Activated T-helper 1 cell treated with anti-CD3 and anti-CD28 coated beads, Interleukin-12 subunit alpha, Interleukin-12 subunit beta, Interleukin-2, Interleukin-4 antibody, amounts not matched to agents 30 ng/mL and 10 ng/mL and 1 ng/mL, durations not matched to agents 14 hours and 24 hours and 36 hours (primary cell): Measurements from ENCODE around the gene CALML4. TPM values are rescaled to one million over a fixed set of nuclear protein-coding genes. Genes with fewer than 3 reads are reported as not detected.
"Not testable (repeated sequence)": the region's sequence is repeated elsewhere in the genome, so short reads cannot be mapped to it uniquely, and the experiment has no call there.

Source experiments
- DNase-seq: peaks from one replicate; pipeline ENCODE4 v3.0.0; 2021; ENCODE audit warnings: low spot score
- H3K27ac Mint-ChIP-seq: one replicate; pipeline ENCODE4 v1.8.0; 2021; ENCODE audit warnings: mild to moderate bottlenecking, mixed read lengths
- H3K27me3 Mint-ChIP-seq: one replicate; pipeline ENCODE4 v1.8.0; 2022; ENCODE audit warnings: mild to moderate bottlenecking, moderate library complexity, mixed read lengths; ENCODE audit not compliant: insufficient read depth
- H3K36me3 Mint-ChIP-seq: one replicate; pipeline ENCODE4 v1.8.0; 2021; ENCODE audit warnings: low read depth, mixed read lengths
- H3K4me1 Mint-ChIP-seq: one replicate; pipeline ENCODE4 v1.8.0; 2021; ENCODE audit warnings: low read depth, mixed read lengths
- H3K4me3 Mint-ChIP-seq: one replicate; pipeline ENCODE4 v1.8.0; 2021; ENCODE audit warnings: mild to moderate bottlenecking, moderate library complexity, mixed read lengths
- H3K9me3 Mint-ChIP-seq: one replicate; pipeline ENCODE4 v1.8.0; 2021; ENCODE audit warnings: mixed read lengths
- intact Hi-C: fragments of 100-400 bp; cut with micrococcal nuclease; formaldehyde crosslinking; loops from one replicate; pipeline ENCODE4 v1.15.1; 2024
- total RNA-seq: library from RNA; stranded (reverse); gene quantifications from 2 replicates; pipeline ENCODE4 v1.2.3, GENCODE V29; 2022

The CALML4 gene
- total RNA-seq, 1 donor from 2014 or later, result 13.1 TPM

- H3K27ac Mint-ChIP-seq, result no peak overlapping the region
- H3K4me1 Mint-ChIP-seq, result peaks cover 17% of the 10 kb centered on the region
- H3K4me3 Mint-ChIP-seq, result no peak overlapping the region
- intact Hi-C loops, result no loop called here
- DNase-seq, result no peak
- peaks cover 16% of the 10 kb centered on the region for H3K36me3 Mint-ChIP-seq
- no peaks in the 10 kb centered on the region for H3K27me3 Mint-ChIP-seq
- H3K9me3 Mint-ChIP-seq, result no peaks in the 10 kb centered on the region
These were observed 15.8 kb upstream of the CALML4 start for GRCh38 chr15:68220967-68221366.

DNA sequence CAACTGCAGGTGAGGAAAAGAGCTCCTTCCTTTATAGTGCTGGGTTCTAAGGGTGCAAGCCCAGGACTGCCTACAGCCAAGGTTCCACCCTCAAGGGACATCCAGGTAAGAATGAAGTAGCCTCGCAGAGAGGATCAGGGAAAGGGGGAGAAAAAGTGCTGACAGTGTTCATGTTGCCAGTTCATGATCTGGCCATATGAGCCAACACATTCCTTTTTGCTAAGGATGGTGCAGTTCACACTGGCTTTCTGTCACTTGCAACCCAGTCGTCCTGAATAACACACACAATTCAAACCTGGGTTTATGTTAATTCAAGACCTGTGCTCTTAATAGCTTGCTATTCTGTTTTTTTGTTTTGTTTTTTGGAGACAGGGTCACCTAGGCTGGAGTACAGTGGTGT is 15.4 kb upstream of the CALML4 start:
- no peak for DNase-seq
- no peaks in the 10 kb centered on the region for H3K9me3 Mint-ChIP-seq
- peaks cover 16% of the 10 kb centered on the region for H3K36me3 Mint-ChIP-seq
- H3K4me3 Mint-ChIP-seq, result no peak overlapping the region
- peaks cover 16% of the 10 kb centered on the region for H3K4me1 Mint-ChIP-seq
- H3K27ac Mint-ChIP-seq, result no peak overlapping the region
- intact Hi-C loops, result no loop called here
- H3K27me3 Mint-ChIP-seq, result no peaks in the 10 kb centered on the region

DNA sequence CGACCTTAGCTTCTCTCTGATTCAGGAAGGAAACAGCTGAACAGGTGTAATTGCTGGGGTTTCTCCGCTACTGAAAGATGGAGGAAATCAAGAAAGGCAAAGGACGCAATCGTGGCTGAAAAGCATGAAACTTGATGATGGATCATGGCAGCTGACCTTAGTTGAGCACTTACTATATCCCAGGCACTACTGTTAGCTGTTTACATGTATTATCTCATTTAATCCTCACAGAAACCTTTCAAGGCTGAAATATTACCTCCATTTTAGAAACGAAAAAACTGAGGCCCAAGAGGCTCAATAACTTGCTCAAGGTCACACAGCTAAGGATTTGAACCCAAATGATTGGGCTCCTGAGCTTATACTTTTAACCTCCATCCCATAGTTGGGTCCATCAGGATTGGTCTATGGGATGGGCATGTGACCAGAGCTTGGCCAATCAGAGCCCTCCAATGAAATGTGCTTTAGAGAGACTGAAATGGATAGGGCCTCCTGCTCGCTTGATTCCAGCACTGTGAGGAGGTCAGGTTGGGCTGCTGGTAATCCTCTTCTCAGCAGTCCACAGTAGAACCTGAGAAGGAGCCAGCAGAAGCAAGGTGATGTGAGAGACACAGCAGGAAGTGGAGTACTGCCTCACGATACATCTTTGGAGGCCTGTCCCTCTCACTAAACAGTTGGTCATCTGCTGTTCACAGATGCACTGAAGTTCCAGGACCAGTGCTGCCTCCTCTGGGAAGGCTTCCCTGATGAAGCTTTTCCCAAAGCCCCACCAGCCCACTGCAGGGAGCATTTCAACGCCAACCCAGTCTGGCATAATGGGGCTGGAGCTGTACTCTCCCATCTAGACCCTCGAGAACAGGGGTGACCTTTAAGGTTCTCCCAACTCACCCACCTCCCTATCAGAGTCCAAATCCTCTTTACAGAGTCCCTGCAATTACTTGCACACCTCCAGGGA is 14.0 kb upstream of the CALML4 start:
- intact Hi-C loops, result no loop called here
- Mint-ChIP-seq H3K9me3 (no peaks in the 10 kb centered on the region), H3K36me3 (peaks cover 10% of the 10 kb centered on the region), H3K4me3 (no peak overlapping the region), H3K27me3 (no peaks in the 10 kb centered on the region), H3K4me1 (peaks cover 5% of the 10 kb centered on the region), H3K27ac (no peak overlapping the region)
- no peak for DNase-seq

- intact Hi-C loops, result no loop called here
- no peaks in the 10 kb centered on the region for H3K27me3 Mint-ChIP-seq
- no peaks in the 10 kb centered on the region for H3K9me3 Mint-ChIP-seq
- no peak overlapping the region for H3K4me3 Mint-ChIP-seq
- peaks cover 5% of the 10 kb centered on the region for H3K4me1 Mint-ChIP-seq
- H3K36me3 Mint-ChIP-seq, result peaks cover 10% of the 10 kb centered on the region
- no peak for DNase-seq
- no peak overlapping the region for H3K27ac Mint-ChIP-seq
These were observed 13.2 kb upstream of the CALML4 start for GRCh38 chr15:68218331-68218730.

DNA sequence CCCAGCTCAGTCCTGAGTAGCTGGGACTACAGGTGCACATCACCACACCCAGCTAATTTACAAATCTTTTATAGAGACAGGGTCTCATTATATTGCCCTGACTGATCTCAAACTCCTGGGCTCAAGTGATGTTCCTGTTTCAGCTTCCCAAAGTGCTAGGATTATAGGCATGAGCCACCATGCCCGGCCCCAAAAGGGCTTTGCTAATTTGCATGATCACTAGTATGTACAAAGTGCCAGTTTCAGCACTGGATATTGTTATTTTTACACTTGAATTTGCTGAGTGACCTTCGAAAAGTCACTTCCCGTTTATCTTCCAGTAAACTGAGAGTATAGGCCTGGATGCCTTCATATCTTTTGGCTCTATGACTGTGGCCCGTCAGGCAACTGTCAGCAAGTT is 12.2 kb upstream of the CALML4 start:
- Mint-ChIP-seq H3K36me3 (peaks cover 6% of the 10 kb centered on the region), H3K9me3 (no peaks in the 10 kb centered on the region), H3K27me3 (no peaks in the 10 kb centered on the region), H3K27ac (no peak overlapping the region), H3K4me1 (no peaks in the 10 kb centered on the region), H3K4me3 (no peak overlapping the region)
- intact Hi-C loops, result no loop called here
- no peak for DNase-seq

DNA sequence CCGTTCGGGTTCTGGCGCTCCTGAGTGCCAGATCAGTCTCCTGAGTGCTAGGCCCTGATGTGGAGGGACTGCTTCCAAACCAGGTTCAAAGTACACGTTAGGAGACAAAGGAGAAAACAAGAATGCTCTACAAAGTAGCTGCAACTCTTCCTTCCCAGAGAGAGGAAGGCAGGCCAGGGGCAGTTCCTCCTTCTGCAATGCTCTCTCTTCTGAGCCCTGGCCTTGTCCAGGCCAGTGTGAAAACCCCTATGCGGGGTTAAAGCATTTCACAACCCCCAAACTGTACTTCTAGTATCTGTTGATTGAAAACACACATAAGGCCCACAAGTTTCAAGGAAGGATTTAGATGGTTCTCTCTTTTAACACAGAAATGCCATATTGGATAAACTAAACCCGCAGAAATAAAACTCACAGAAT is 9.7 kb upstream of the CALML4 start:
- Mint-ChIP-seq H3K9me3 (no peaks in the 10 kb centered on the region), H3K36me3 (peaks cover 6% of the 10 kb centered on the region), H3K27ac (no peak overlapping the region), H3K4me1 (peaks cover 4% of the 10 kb centered on the region), H3K27me3 (no peaks in the 10 kb centered on the region), H3K4me3 (no peak overlapping the region)
- intact Hi-C loops, result no loop called here
- DNase-seq, result no peak

GRCh38 chr15:68213991-68214837 is 9.1 kb upstream of the CALML4 start:
- Mint-ChIP-seq H3K27me3 (no peaks in the 10 kb centered on the region), H3K36me3 (peaks cover 6% of the 10 kb centered on the region), H3K27ac (no peak overlapping the region), H3K4me1 (peaks cover 10% of the 10 kb centered on the region), H3K4me3 (no peak overlapping the region), H3K9me3 (no peaks in the 10 kb centered on the region)
- no peak for DNase-seq
- intact Hi-C loops, result no loop called here

DNA sequence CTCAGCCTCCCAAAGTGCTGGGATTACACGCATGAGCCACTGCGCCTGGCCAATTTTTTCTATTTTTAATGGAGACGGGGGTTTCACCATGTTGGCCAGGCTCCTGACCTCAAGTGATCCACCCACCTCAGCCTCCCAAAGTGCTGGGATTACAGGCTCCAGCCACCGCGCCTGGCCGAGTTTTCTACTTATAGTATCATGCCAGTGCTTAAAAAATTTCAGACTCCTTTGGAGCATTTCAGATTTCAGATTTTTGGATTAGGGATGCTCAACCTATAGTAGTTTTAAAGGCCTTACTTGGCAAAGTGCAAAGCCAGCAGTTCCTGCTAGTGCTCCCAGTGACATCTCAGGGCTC is 8.3 kb upstream of the CALML4 start:
- intact Hi-C loops, result not testable (repeated sequence)

DNA sequence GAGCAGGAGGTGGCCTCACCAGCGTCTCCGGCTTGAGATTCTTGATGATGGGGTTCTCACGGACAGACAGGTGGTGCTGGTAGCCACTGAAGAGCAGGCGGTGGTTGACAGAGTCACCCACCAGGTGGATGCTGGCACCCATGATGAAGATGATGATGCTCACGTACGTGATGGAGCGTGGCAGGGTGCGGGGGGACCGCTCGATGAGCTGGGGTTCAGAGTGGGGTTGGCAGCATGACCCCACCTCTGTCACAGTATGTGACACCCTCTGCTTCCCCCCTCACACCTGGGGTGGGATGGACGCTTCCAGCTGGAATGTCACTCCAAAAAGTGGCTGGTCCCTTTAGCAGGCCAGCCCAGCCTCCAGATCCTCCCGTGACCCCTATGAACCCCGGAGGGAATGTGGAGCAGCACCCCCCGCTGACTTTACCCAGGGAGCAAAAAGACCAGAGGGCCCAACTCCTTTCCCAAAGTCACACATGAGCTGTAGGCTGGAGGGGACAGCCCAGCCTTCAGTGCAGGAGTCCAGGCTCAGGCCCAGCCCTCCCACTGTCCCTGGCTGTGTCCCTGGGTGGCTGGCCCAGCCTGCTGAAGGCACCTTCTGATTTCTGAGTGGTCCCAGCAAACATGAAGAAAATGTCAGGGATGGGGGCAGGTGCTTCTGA is 6.7 kb upstream of the CALML4 start:
- no peak overlapping the region for H3K27ac Mint-ChIP-seq
- no peak for DNase-seq
- H3K9me3 Mint-ChIP-seq, result no peaks in the 10 kb centered on the region
- H3K4me1 Mint-ChIP-seq, result peaks cover 30% of the 10 kb centered on the region
- H3K4me3 Mint-ChIP-seq, result no peak overlapping the region
- no peaks in the 10 kb centered on the region for H3K27me3 Mint-ChIP-seq
- intact Hi-C loops, result loop anchor here (2.0 kb wide), 1 partner anchor 349 kb away; no protein-coding TSS in a partner anchor
- peaks cover 7% of the 10 kb centered on the region for H3K36me3 Mint-ChIP-seq

More for the DNA sequence above, 8.3 kb upstream of the CALML4 start:
- H3K27me3 Mint-ChIP-seq, DNase-seq, H3K9me3 Mint-ChIP-seq, H3K4me3 Mint-ChIP-seq, H3K27ac Mint-ChIP-seq: not testable (repeated sequence)
- peaks cover 18% of the 10 kb centered on the region for H3K4me1 Mint-ChIP-seq
- peaks cover 10% of the 10 kb centered on the region for H3K36me3 Mint-ChIP-seq

- H3K9me3 Mint-ChIP-seq, result no peaks in the 10 kb centered on the region
- no peak overlapping the region for H3K4me3 Mint-ChIP-seq
- peak; percentile 36 for DNase-seq
- H3K4me1 Mint-ChIP-seq, result peaks cover 35% of the 10 kb centered on the region
- intact Hi-C loops, result loop anchor here (2.0 kb wide), 1 partner anchor 348 kb away; no protein-coding TSS in a partner anchor
- H3K27me3 Mint-ChIP-seq, result no peaks in the 10 kb centered on the region
- H3K27ac Mint-ChIP-seq, result no peak overlapping the region
- H3K36me3 Mint-ChIP-seq, result peaks cover 6% of the 10 kb centered on the region
These were observed 5.9 kb upstream of the CALML4 start for GRCh38 chr15:68210821-68211655.

DNA sequence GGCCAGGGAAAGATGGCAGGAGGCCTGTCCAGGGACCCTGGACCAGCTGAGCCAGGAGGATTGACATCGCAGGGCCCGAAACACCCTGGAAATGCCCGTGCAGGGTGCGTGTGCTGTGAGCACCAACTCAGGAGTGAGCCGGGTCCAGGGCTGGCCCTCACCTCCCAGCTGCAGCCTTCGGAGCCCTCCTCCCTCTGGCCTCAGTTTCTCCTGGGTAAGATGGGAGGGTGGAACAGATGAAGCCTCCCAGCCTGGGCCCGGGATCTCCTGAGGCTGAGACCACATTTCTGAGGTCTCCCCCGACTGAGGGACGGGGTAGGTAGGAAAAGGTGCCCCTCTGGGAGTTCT is 5.3 kb upstream of the CALML4 start:
- Mint-ChIP-seq H3K27ac (peak overlapping the region; percentile 73), H3K36me3 (peaks cover 6% of the 10 kb centered on the region), H3K27me3 (no peaks in the 10 kb centered on the region), H3K4me1 (peaks cover 40% of the 10 kb centered on the region), H3K9me3 (no peaks in the 10 kb centered on the region), H3K4me3 (no peak overlapping the region)
- no peak for DNase-seq
- intact Hi-C loops, result loop anchor here (2.0 kb wide), 1 partner anchor 348 kb away; no protein-coding TSS in a partner anchor
